Ovary (tissue), 10 donors: ENCODE results near the gene EPAS1. TPM values are rescaled to one million over a fixed set of nuclear protein-coding genes. Genes with fewer than 3 reads are reported as not detected.

ENCODE experiments used
- DNase-seq, 5 donors: peaks; one replicate each; pipeline ENCODE4 v3.0.0-alpha.2; 2019 to 2020
- H3K27ac ChIP-seq, 2 donors: fragments of 200-600 bp; one replicate each; pipeline versions ENCODE4 v1.5.1 to v1.8.0; 2019 to 2022
- H3K27me3 ChIP-seq: fragments of 200-600 bp; one replicate; pipeline ENCODE4 v1.8.0; 2022
- H3K36me3 ChIP-seq: fragments of 200-600 bp; sonication (generic); one replicate; pipeline ENCODE4 v1.5.1; 2019
- H3K4me1 ChIP-seq: one replicate; pipeline ENCODE4 v1.8.1; 2013; ENCODE audit warnings: mild to moderate bottlenecking, moderate library complexity; ENCODE audit not compliant: insufficient read depth
- H3K4me3 ChIP-seq: fragments of 200-600 bp; sonication (generic); one replicate; pipeline ENCODE4 v1.5.1; 2017
- H3K9me3 ChIP-seq, 2 donors: fragments of 200-600 bp in 1 of 2; sonication (generic) in 1 of 2; one replicate each; pipeline versions ENCODE4 v1.5.1 to v1.8.1; 2013 to 2019; ENCODE audit warnings: mild to moderate bottlenecking in 1 of 2, moderate library complexity in 1 of 2
- EP300 ChIP-seq: sonication (generic); formaldehyde crosslinking; IDR thresholded peaks from one replicate; pipeline ENCODE4 v1.6.1; 2017; ENCODE audit warnings: antibody characterized with exemption
- POLR2A ChIP-seq: fragments of 450-650 bp; IDR thresholded peaks from one replicate; pipeline ENCODE4 v1.6.1; 2017; ENCODE audit warnings: antibody characterized with exemption, mild to moderate bottlenecking, moderate library complexity
- WGBS, 3 donors: extraction: QIAGEN DNeasy Blood & Tissue Kit in 1 of 3; methylation state at CpG; one replicate each; pipeline versions ENCODE4 v1.1.5 to v1.1.7; 2013 to 2017; 5-methylcytosine and 5-hydroxymethylcytosine counted together
- intact Hi-C, 4 donors: fragments of 100-400 bp; cut with DNase I; formaldehyde crosslinking; loops; one replicate each; pipeline versions ENCODE4 v1.11.0 to v1.15.1; 2022 to 2023
- long read RNA-seq, 3 donors: library from polyadenylated mRNA in 2 of 3; unstranded in 2 of 3; transcript quantifications; one replicate each; pipeline ENCODE4 v2.0.0 and lab custom pipeline, GENCODE V29; 2021 to 2026
- polyA plus RNA-seq, 2 donors: library from polyadenylated mRNA; stranded (reverse); fragments of 200-250 nt in 1 of 2; fragments of 350-450 nt in 1 of 2; fragmentation: Illumina TruSeq in 1 of 2; extraction: RNeasy Lipid Tissue Mini Kit (QIAGEN cat#74804) in 1 of 2; gene quantifications; one replicate each; pipeline ENCODE4 v1.2.3, GENCODE V29; 2013 to 2014
- total RNA-seq, 7 donors: library from RNA; depleted of rRNA in 2 of 7; stranded (reverse); fragments of >200 nt in 2 of 7; fragmentation: NEBNext Ultra II Directional in 3 of 7; extraction: Animal tissue kit (Norgen Biotek cat#: 25700) in 3 of 7; gene quantifications; one replicate each; pipeline versions ENCODE4 v1.1.0 to v1.2.4, GENCODE V29; 2016 to 2023
- TF ChIP-seq, protein P1 (sequence below), 3 donors: fragments of 450-650 bp in 2 of 3; fragments of 200-600 bp in 1 of 3; IDR thresholded peaks; one replicate each; pipeline versions ENCODE4 v1.5.1 to v1.8.0; 2016 to 2022; ENCODE audit warnings: antibody characterized with exemption in 3 of 3, mild to moderate bottlenecking in 1 of 3
- donor health status: DM: no; HTN: no; CAD: no; lungs with moderate emphysema.
- donor health status: DM: no; HTN: no; CAD: no.
- donor health status: Bipolar disorder and iron deficiency.
- donor health status: DM: yes; HTN: yes; CAD: no.
- donor health status: DM: no; HTN: no; CAD: no.
- donor health status: DM: yes; HTN: yes; CAD: no.

Gene EPAS1
- 100 to 1,000 TPM in 2 of 7 donors, 10 to 100 TPM in 5; 63.1 to 163 (median 81.0) TPM for total RNA-seq
- 100 to 1,000 TPM in 1 of 2 donors, 10 to 100 TPM in 1; 82.7 to 258 TPM for polyA plus RNA-seq
- long read RNA-seq, donor 1, transcript EPAS1-206 (5 exons, 3,622 nt), result major isoform, 6 of 18 reads
- long read RNA-seq, donor 1, partial matches to known transcripts, result 7 of 18 reads
- long read RNA-seq, donor 1, other reads (novel, unspliced or antisense), result 5 of 18 reads
- long read RNA-seq, donor 2, result 0 reads
- long read RNA-seq, donor 3, full-length matches to known transcripts, result 5 of 15 reads
- long read RNA-seq, donor 3, partial matches to known transcripts, result 5 of 15 reads
- long read RNA-seq, donor 3, other reads (novel, unspliced or antisense), result 5 of 15 reads

DNA sequence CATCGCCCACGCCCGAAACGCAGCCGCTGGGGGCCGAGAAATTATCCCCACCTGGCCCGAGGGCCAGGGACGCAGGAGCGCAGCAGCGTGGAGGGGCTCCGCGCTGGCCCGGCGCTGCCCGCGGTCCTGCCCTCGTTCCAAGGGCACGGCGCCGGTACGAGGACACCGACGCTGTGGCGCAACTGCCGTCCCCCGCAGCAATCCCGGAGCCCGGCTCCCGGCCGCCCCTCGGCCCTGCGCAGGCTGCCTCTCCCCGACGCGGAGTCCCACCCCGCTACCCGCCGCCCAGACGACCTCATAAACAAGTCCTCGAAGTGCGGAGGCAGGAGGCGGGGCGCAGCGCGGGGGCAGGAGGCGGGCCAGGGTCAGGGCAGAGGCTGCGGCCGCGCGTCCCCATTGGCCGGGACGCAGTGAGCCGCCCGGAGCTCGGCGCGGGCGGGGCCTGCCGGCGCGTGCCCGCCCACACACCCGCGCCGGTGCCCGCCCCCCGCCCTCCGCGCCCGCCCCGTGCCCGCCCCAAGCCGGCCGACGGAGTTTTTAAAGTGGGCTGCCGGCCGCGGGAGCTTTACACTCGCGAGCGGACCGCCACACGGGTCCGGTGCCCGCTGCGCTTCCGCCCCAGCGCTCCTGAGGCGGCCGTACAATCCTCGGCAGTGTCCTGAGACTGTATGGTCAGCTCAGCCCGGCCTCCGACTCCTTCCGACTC, at the start of gene EPAS1:
TSS of gene EPAS1 (plus strand) at position 568 of the 706 bp plus-strand sequence. CDS start 505 bp downstream, outside the sequence.
- Histone ChIP-seq H3K4me3 (peak within 1 kb of the TSS; percentile 73), H3K9me3 (no peaks in the 10 kb centered on the region), H3K27me3 (no peaks in the 10 kb centered on the region), H3K4me1 (peaks cover 6% of the 10 kb centered on the region), H3K36me3 (no peaks in the 10 kb centered on the region), H3K27ac (peak within 1 kb of the TSS; percentile 80 to 92)
- intact Hi-C loops, result loop anchor here in 3 of 4 donors (5.0 to 10.0 kb wide), 3 partner anchors 50 to 232 kb away; no protein-coding TSS in a partner anchor
- peak; percentile 63 for TF ChIP-seq POLR2A
- TF ChIP-seq, protein P1, sequence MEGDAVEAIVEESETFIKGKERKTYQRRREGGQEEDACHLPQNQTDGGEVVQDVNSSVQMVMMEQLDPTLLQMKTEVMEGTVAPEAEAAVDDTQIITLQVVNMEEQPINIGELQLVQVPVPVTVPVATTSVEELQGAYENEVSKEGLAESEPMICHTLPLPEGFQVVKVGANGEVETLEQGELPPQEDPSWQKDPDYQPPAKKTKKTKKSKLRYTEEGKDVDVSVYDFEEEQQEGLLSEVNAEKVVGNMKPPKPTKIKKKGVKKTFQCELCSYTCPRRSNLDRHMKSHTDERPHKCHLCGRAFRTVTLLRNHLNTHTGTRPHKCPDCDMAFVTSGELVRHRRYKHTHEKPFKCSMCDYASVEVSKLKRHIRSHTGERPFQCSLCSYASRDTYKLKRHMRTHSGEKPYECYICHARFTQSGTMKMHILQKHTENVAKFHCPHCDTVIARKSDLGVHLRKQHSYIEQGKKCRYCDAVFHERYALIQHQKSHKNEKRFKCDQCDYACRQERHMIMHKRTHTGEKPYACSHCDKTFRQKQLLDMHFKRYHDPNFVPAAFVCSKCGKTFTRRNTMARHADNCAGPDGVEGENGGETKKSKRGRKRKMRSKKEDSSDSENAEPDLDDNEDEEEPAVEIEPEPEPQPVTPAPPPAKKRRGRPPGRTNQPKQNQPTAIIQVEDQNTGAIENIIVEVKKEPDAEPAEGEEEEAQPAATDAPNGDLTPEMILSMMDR (IDR thresholded peaks at IDR 0.05), result no peak
- WGBS, 3 donors, result 1 to 3% (median 1%) methylated on average over 33 to 94 of the region's 94 CpGs
- peak; percentile 88 to 95 (median 94) for DNase-seq

DNA sequence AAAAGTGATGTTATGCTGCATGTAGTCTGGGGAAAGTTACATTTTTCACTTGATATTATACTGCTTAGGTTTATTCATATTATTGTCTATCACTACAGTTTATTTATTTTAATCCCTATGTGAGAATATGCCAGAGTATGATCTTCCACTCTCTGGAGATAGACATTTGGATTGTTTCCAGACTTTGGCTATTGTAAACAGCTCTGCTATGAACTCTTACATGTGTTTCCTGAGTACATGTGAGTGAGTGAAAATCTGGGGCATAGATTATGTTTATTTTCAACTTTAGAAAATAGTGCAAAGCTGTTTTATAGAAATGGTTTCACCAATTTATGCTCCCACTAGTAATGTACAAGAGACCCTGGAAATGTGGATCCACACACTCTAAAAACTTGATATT, 49.0 kb upstream of the EPAS1 start:
- DNase-seq, result no peak
- no peak overlapping the region for H3K27ac ChIP-seq

DNA sequence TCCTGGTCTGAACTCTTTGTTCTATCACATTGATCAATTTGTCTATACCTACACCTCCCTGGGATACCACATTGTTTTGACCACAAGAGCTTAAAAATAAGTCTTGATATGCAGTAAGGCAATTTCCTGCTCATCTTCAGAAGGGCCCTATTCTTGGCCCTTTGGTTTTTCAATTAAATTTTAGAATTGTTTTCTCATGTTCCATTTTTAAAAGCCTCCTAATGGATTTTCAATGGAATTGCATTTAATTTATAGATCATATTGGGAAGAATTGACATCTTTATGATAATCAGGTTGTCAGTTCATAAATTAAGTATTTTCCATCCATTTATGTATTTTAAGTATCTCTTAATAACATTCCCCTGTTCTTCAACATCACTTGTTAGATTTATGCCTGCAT, 47.6 kb upstream of the EPAS1 start:
- DNase-seq, result no peak
- Histone ChIP-seq H3K36me3 (no peaks in the 10 kb centered on the region), H3K27ac (no peak overlapping the region), H3K9me3 (no peaks in the 10 kb centered on the region), H3K4me1 (no peaks in the 10 kb centered on the region), H3K4me3 (no peak overlapping the region), H3K27me3 (no peaks in the 10 kb centered on the region)
- TF ChIP-seq, protein P1 (IDR thresholded peaks at IDR 0.05), result no peak
- TF ChIP-seq EP300 (no peak), POLR2A (no peak)
- intact Hi-C loops, result no loop called here

More for the DNA sequence above, 49.0 kb upstream of the EPAS1 start:
- no peak for TF ChIP-seq EP300
- TF ChIP-seq, protein P1 (IDR thresholded peaks at IDR 0.05), result no peak
- TF ChIP-seq POLR2A, result no peak
- Histone ChIP-seq H3K36me3 (no peaks in the 10 kb centered on the region), H3K4me3 (no peak overlapping the region), H3K9me3 (no peaks in the 10 kb centered on the region), H3K4me1 (no peaks in the 10 kb centered on the region), H3K27me3 (no peaks in the 10 kb centered on the region)
- intact Hi-C loops, result no loop called here

- Histone ChIP-seq H3K9me3 (no peaks in the 10 kb centered on the region), H3K4me3 (no peak overlapping the region), H3K27me3 (no peaks in the 10 kb centered on the region), H3K4me1 (no peaks in the 10 kb centered on the region), H3K36me3 (no peaks in the 10 kb centered on the region), H3K27ac (no peak overlapping the region)
- TF ChIP-seq POLR2A (no peak), EP300 (no peak)
- TF ChIP-seq, protein P1 (IDR thresholded peaks at IDR 0.05), result no peak
- DNase-seq, result no peak
- 57 to 65% (median 64%) methylated on average over 5 of the region's 5 CpGs for WGBS, 3 donors
- intact Hi-C loops, result no loop called here
These were observed 44.1 kb upstream of the EPAS1 start for GRCh38 chr2:46252891-46253659.
